Spleen (tissue), 11 donors: ENCODE data around the gene RAB11FIP4. TPM values are rescaled to one million over a fixed set of nuclear protein-coding genes. Genes with fewer than 3 reads are reported as not detected.

ENCODE experiments used
- DNase-seq: peaks from one replicate; pipeline ENCODE4 v3.0.0-alpha.2; 2020
- H3K27ac ChIP-seq, 8 donors: fragments of 200-600 bp; sonication (generic) in 7 of 8; 1 replicate in 4 of 8; 2 replicates in 4 of 8; pipeline versions ENCODE4 v1.5.0 to v1.8.0; 2016 to 2021; ENCODE audit warnings: inconsistent platforms in 4 of 8, mild to moderate bottlenecking in 4 of 8, moderate library complexity in 1 of 8
- H3K27me3 ChIP-seq, 7 donors: fragments of 200-600 bp; sonication (generic) in 6 of 7; replicated peaks in 1 of 7; 1 replicate in 4 of 7; 2 replicates in 3 of 7; pipeline versions ENCODE4 v1.5.0 to v1.8.0; 2016 to 2021; ENCODE audit warnings: inconsistent platforms in 3 of 7, mild to moderate bottlenecking in 1 of 7
- H3K36me3 ChIP-seq, 6 donors: fragments of 200-600 bp; sonication (generic) in 5 of 6; 1 replicate in 4 of 6; 2 replicates in 2 of 6; pipeline versions ENCODE4 v1.5.0 to v1.8.0; 2016 to 2021; ENCODE audit warnings: inconsistent platforms in 2 of 6
- H3K4me1 ChIP-seq, 6 donors: fragments of 200-600 bp; sonication (generic) in 5 of 6; 1 replicate in 3 of 6; 2 replicates in 3 of 6; pipeline versions ENCODE4 v1.5.0 to v1.8.0; 2016 to 2021; ENCODE audit warnings: inconsistent platforms in 3 of 6
- H3K4me3 ChIP-seq, 8 donors: fragments of 200-600 bp; sonication (generic) in 7 of 8; 1 replicate in 4 of 8; 2 replicates in 4 of 8; pipeline versions ENCODE4 v1.5.0 to v1.8.0; 2016 to 2021; ENCODE audit warnings: inconsistent platforms in 4 of 8, mild to moderate bottlenecking in 4 of 8, moderate library complexity in 2 of 8
- H3K9me3 ChIP-seq, 8 donors: fragments of 200-600 bp; sonication (generic) in 7 of 8; 1 replicate in 4 of 8; 2 replicates in 4 of 8; pipeline versions ENCODE4 v1.5.0 to v1.8.0; 2016 to 2021; ENCODE audit warnings: inconsistent platforms in 4 of 8
- CTCF ChIP-seq, 11 experiments: fragments of 200-600 bp in 7 of 11; fragments of 450-650 bp in 4 of 11; sonication (generic) in 4 of 11; IDR thresholded peaks in 8 of 11; conservative IDR thresholded peaks in 3 of 11; 1 replicate in 7 of 11; 2 replicates in 4 of 11; pipeline versions ENCODE4 v1.4.0 to v1.8.0; 2016 to 2021; ENCODE audit warnings: antibody characterized with exemption in 11 of 11, inconsistent platforms in 4 of 11, mild to moderate bottlenecking in 1 of 11
- POLR2A ChIP-seq, 3 donors: fragments of 450-650 bp; IDR thresholded peaks; one replicate each; pipeline ENCODE4 v1.5.1; 2017; ENCODE audit warnings: antibody characterized with exemption in 3 of 3, mild to moderate bottlenecking in 1 of 3
- POLR2AphosphoS5 ChIP-seq, 3 donors: sonication (generic); formaldehyde crosslinking; IDR thresholded peaks; one replicate each; pipeline ENCODE4 v1.5.1; 2017; ENCODE audit warnings: antibody characterized with exemption in 3 of 3
- WGBS, 5 donors: extraction: QIAGEN DNeasy Blood & Tissue Kit in 3 of 5; methylation state at CpG; one replicate each; pipeline versions ENCODE4 v1.1.5 to v1.1.7; 2013 to 2018; 5-methylcytosine and 5-hydroxymethylcytosine counted together
- intact Hi-C: fragments of 100-400 bp; cut with DNase I; formaldehyde crosslinking; loops from one replicate; pipeline ENCODE4 v1.15.0; 2023; ENCODE audit warnings: low total_unique reads
- polyA plus RNA-seq, 3 donors: library from polyadenylated mRNA; stranded (reverse); fragments of 200-250 nt; gene quantifications; one replicate each; pipeline ENCODE4 v1.2.1, GENCODE V29; 2013
- total RNA-seq, 7 donors: library from RNA; depleted of rRNA in 3 of 7; stranded (reverse); fragments of >200 nt in 3 of 7; fragmentation: NEBNext Ultra II Directional in 4 of 7; extraction: Animal tissue kit (Norgen Biotek cat#: 25700) in 4 of 7; gene quantifications; one replicate each; pipeline versions ENCODE4 v1.1.0 to v1.2.1, GENCODE V29; 2016 to 2021
- donor health status: healthy with polysubstance abuse.
- donor health status: DM: no; HTN: no; CAD: no; lungs with moderate emphysema.
- donor health status: DM: no; HTN: no; CAD: no.
- donor health status: Bipolar disorder and iron deficiency.
- donor health status: healthy.
- donor health status: DM: no; HTN: no; CAD: no.
- donor health status: DM: yes; HTN: yes; CAD: no.

The RAB11FIP4 gene
- total and polyA plus RNA-seq, 10 donors: 5.5 to 25.2 (median 20.9) TPM

GRCh38 chr17:31492880-31493655 is 101.6 kb downstream of the RAB11FIP4 start:
- H3K27me3 ChIP-seq: peaks cover 0 to 12% (median 3%) of the 10 kb centered on the region in 7 donors
- peak overlapping the region; percentile 71 to 94 (median 91) for H3K27ac ChIP-seq
- 49 to 60% (median 57%) methylated on average over 11 of the region's 11 CpGs for WGBS, 5 donors
- no peak for TF ChIP-seq POLR2A (IDR thresholded peaks at IDR 0.05)
- peak in 1 of 3 donors; percentile 47 for TF ChIP-seq POLR2AphosphoS5 (IDR thresholded peaks at IDR 0.05)
- TF ChIP-seq CTCF (IDR thresholded peaks at IDR 0.05 in 8 of 11, conservative IDR thresholded peaks at IDR 0.05 in 3 of 11): no peak
- intact Hi-C loops: no loop called here
- no peaks in the 10 kb centered on the region for H3K36me3 ChIP-seq
- peak; percentile 90 for DNase-seq
- H3K9me3 ChIP-seq: no peaks in the 10 kb centered on the region
- H3K4me3 ChIP-seq: peak overlapping the region in 3 of 8 donors; percentile 3 to 82 (median 4)
- peaks cover 69 to 99% (median 89%) of the 10 kb centered on the region in 6 donors for H3K4me1 ChIP-seq

GRCh38 chr17:31493656-31494155 is 102.2 kb downstream of the RAB11FIP4 start:
- H3K4me1 ChIP-seq: peaks cover 67 to 100% (median 84%) of the 10 kb centered on the region in 6 donors
- H3K4me3 ChIP-seq: peak overlapping the region in 3 of 8 donors; percentile 3 to 82 (median 4)
- intact Hi-C loops: no loop called here
- peaks cover 0 to 7% (median 0%) of the 10 kb centered on the region in 7 donors for H3K27me3 ChIP-seq
- H3K27ac ChIP-seq: peak overlapping the region; percentile 71 to 94 (median 91)
- H3K36me3 ChIP-seq: no peaks in the 10 kb centered on the region
- WGBS, 5 donors: 61 to 75% (median 69%) methylated on average over 8 to 9 of the region's 9 CpGs
- DNase-seq: no peak
- TF ChIP-seq POLR2AphosphoS5 (IDR thresholded peaks at IDR 0.05) (no peak), POLR2A (IDR thresholded peaks at IDR 0.05) (no peak)
- no peaks in the 10 kb centered on the region for H3K9me3 ChIP-seq

GRCh38 chr17:31494259-31495021 is 103.0 kb downstream of the RAB11FIP4 start:
- Histone ChIP-seq H3K9me3 (no peaks in the 10 kb centered on the region), H3K27ac (peak overlapping the region; percentile 71 to 94 (median 91)), H3K4me1 (peaks cover 61 to 100% (median 80%) of the 10 kb centered on the region in 6 donors), H3K36me3 (no peaks in the 10 kb centered on the region), H3K4me3 (peak overlapping the region in 1 of 8 donors; percentile 82), H3K27me3 (no peaks in the 10 kb centered on the region)
- no peak for TF ChIP-seq POLR2A (IDR thresholded peaks at IDR 0.05)
- TF ChIP-seq CTCF (IDR thresholded peaks at IDR 0.05 in 8 of 11, conservative IDR thresholded peaks at IDR 0.05 in 3 of 11): no peak
- peak in 1 of 3 donors; percentile 73 for TF ChIP-seq POLR2AphosphoS5 (IDR thresholded peaks at IDR 0.05)
- peak; percentile 84 for DNase-seq
- intact Hi-C loops: no loop called here
- WGBS, 5 donors: 22 to 33% (median 25%) methylated on average over 10 to 12 of the region's 12 CpGs

GRCh38 chr17:31495022-31495885 is 103.8 kb downstream of the RAB11FIP4 start:
- Histone ChIP-seq H3K27ac (peak overlapping the region; percentile 53 to 94 (median 91)), H3K4me3 (peak overlapping the region in 1 of 8 donors; percentile 47), H3K4me1 (peaks cover 57 to 100% (median 74%) of the 10 kb centered on the region in 6 donors), H3K27me3 (no peaks in the 10 kb centered on the region), H3K9me3 (no peaks in the 10 kb centered on the region), H3K36me3 (no peaks in the 10 kb centered on the region)
- peak; percentile 86 for DNase-seq
- intact Hi-C loops: no loop called here
- WGBS, 5 donors: 69 to 78% (median 74%) methylated on average over 9 to 10 of the region's 10 CpGs
- no peak for TF ChIP-seq CTCF (IDR thresholded peaks at IDR 0.05 in 8 of 11, conservative IDR thresholded peaks at IDR 0.05 in 3 of 11)
- no peak for TF ChIP-seq POLR2A (IDR thresholded peaks at IDR 0.05)
- peak; percentile 15 to 64 (median 41) for TF ChIP-seq POLR2AphosphoS5 (IDR thresholded peaks at IDR 0.05)
